Stimulated activated naive CD4-positive, alpha-beta T cell (primary cell): ENCODE measurements around the gene PGAP6.
"Not testable (repeated sequence)": the region's sequence is repeated elsewhere in the genome, so short reads cannot be mapped to it uniquely, and the experiment has no call there.

ENCODE experiments used
- DNase-seq, 6 experiments: peaks; one replicate each; lab custom pipeline; 2025; lab: John Stamatoyannopoulos, UW

Gene PGAP6, protein sequence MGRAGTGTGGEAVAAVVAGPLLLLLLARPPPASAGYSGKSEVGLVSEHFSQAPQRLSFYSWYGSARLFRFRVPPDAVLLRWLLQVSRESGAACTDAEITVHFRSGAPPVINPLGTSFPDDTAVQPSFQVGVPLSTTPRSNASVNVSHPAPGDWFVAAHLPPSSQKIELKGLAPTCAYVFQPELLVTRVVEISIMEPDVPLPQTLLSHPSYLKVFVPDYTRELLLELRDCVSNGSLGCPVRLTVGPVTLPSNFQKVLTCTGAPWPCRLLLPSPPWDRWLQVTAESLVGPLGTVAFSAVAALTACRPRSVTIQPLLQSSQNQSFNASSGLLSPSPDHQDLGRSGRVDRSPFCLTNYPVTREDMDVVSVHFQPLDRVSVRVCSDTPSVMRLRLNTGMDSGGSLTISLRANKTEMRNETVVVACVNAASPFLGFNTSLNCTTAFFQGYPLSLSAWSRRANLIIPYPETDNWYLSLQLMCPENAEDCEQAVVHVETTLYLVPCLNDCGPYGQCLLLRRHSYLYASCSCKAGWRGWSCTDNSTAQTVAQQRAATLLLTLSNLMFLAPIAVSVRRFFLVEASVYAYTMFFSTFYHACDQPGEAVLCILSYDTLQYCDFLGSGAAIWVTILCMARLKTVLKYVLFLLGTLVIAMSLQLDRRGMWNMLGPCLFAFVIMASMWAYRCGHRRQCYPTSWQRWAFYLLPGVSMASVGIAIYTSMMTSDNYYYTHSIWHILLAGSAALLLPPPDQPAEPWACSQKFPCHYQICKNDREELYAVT

GRCh38 chr16:381789-382717 is at the start of gene PGAP6:
PGAP6 (minus strand) TSS chr16:381978; CDS start chr16:381821, 157 bp downstream.
- peak; percentile 42 to 67 (median 63) for DNase-seq

GRCh38 chr16:430904-431303 is 49.1 kb upstream of the PGAP6 start:
- DNase-seq = no peak

- DNase-seq = no peak
Observed at GRCh38 chr16:427250-427649, 45.5 kb upstream of the PGAP6 start.

DNA sequence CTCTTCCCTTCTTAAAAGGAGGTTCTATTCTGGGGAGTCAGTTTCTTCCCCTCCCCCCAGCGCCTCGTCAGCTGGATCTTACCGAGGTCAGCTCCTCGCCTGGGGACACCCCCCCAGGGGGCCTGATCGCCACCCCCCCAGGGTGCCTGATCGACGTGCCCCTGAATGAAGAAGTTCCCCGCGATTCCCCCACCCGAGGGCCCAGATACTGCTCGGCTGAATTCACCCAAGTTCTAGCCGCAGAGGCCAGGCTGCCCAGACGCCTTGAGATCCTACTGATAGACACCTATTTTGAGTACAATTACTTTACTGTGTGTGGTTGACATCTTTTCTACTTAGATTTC is 45.1 kb upstream of the PGAP6 start:
- peak in 1 of 6 experiments; percentile 4 for DNase-seq

GRCh38 chr16:426115-426905 is 44.5 kb upstream of the PGAP6 start:
- DNase-seq = peak in 3 of 6 experiments; percentile 1 to 20 (median 10)

DNA sequence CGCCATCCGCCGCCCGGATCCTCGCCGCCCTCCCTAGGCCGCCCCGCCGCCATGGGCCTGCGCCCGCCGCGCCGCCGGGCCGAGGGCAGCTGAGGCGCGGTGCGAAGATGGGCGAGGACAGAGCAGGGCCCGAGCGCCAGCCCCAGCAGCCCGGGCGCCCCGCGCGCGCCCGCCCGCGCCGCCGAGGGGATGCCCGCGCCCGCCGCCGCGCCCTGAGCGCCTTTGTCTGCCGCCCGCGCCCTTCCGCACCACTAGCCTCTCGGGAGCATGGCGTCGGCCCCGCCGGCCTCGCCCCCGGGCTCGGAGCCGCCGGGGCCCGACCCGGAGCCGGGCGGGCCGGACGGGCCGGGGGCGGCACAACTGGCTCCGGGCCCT is 43.9 kb upstream of the PGAP6 start:
- DNase-seq = peak in 4 of 6 experiments; percentile 36 to 76 (median 52)

DNA sequence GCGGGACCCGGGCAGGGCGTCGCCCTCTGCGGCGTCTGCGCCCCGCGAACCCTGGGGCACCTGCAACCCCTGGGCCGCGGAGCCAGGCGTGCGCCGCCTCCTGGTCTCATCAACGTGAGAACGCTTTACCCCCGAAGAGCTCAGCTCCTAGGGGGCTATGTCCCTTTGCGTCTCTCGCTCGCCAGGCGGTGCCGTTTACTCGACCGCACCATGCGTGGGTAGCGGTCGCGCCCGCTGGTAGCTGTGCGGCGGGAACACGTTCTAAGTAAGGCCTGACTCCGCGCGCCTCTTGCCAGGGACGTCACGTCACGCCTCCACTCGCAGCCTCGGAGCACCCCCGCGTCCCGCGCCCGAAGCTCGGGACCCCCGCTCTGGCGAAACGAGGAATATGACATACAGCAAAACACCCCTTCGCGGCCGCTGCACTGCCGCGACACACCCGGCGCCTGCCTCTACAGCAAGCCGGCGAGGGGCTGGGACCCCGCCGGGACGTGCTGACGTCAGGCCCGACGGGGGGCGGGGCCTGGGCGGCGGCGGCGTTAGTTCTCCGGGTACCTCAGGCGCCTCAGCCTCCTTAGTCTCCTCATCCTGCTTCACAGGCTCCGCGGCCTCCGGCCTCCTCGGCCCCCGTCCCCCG is 43.4 kb upstream of the PGAP6 start, which contains the start of gene RAB11FIP3:
Gene RAB11FIP3, plus strand, starts transcription at position 568 of the 637 bp plus-strand sequence. CDS start 358 bp downstream, outside the sequence.
- peak; percentile 65 to 95 (median 80) for DNase-seq

DNA sequence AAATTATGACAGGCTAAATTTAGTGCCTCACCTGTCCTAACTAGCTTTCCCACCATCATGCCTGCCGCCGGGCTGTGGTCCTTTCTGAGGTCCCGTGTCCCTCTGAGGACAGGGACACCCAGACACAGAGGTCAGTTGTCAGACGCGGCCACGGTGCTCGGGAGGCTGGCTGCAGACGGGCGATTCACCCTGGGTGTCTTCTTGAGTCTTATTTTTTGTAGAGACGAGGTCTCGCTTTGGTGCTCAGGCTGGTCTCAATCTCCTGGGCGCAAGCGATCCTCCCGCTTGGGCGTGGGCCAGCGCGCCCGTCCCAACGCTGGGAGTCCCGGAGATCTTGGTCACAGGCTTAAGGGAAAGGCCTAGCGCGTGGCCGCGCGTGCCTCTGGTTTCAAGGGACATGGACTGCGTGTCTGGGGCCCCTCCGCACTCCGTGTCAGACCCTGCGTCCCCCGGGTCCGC is 42.9 kb upstream of the PGAP6 start:
- no peak for DNase-seq

GRCh38 chr16:424033-424622 is 42.4 kb upstream of the PGAP6 start:
- DNase-seq = no peak

- DNase-seq = not testable (repeated sequence)
Observed at GRCh38 chr16:422179-422578, 40.4 kb upstream of the PGAP6 start.

DNA sequence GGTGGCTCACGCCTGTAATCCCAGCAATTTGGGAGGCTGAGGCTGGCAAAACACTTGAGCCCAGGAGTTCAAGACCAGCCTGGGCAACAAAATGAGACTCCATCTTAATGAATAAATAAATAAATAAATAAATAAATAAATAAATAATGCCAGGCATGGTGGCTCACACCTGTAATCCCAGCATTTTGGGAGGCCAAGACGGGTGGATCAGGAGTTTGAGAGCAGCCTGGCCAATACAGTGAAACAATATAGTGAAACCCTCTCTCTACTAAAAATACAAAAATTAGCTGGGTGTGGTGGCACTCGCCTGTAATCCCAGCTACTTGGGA is 33.4 kb upstream of the PGAP6 start:
- not testable (repeated sequence) for DNase-seq

DNA sequence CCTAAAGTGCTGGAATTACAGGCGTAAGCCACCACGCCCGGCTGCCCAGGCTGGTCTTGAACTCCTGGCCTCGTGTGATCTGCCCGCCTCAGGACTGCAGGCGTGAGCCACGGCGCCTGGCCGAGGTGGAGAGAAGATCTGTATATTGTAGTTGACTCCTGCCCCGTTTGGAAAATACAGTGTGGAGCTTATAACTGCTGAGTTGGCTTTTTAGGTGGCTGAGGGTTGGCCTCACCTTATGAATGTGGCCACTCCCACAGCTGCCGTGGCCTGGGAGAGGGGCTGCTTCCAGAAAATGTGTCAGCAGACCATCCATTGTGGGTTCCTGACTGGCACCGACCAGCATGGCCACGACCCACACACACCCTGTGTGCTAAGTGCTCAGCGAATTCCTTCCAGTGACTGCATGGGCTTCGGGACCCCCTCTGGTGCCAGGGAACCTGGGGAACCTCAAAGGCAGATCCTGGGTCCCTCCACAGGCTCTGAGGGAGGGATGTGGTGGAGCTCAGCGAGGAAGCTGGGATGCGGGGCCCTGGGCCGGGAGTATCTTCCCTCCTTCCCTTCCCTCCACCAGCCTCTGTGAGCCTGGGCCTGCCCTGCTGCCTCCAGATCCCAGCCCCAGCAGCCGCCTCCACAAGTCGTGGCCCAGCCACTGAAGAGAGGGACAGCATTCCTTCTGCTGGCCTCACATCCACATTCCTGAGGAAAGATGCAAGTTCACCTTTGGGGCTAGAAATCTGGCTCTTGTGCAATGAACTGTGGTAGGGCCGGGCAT is 32.8 kb upstream of the PGAP6 start:
- no peak for DNase-seq

DNA sequence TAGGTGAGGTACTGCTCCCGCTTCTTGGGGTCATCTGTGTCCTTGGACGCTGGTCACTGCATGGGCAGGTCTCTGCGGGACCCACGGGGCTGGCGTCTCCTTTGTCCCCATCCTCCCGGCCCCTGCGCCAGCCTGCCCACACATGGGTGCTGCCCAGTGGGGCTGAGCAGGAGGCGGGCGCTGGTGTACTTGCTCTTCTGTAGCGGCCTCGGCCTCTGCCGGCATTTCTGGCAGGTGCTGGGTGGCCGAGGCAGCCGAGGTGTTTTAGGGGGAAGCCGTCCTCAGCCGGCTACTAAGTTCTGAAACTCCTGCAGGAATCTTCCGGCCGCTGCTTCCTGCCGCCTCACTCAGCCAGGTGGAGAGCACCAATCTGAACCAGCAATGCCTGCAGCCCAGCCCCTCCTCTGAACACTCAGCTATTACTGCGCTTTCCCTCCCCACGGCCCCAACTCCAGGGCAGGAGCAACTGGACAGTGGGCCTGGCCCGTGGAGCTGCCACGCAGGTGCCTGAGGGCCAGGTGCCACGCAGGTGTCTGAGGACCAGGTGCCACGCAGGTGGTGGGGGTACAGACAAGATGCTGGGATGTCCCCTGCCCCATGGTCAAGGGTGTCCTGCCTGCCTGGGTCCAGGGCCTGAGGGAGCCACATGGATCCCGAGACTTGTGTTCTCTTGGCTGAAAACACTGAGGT is 29.9 kb upstream of the PGAP6 start:
- DNase-seq = no peak

DNA sequence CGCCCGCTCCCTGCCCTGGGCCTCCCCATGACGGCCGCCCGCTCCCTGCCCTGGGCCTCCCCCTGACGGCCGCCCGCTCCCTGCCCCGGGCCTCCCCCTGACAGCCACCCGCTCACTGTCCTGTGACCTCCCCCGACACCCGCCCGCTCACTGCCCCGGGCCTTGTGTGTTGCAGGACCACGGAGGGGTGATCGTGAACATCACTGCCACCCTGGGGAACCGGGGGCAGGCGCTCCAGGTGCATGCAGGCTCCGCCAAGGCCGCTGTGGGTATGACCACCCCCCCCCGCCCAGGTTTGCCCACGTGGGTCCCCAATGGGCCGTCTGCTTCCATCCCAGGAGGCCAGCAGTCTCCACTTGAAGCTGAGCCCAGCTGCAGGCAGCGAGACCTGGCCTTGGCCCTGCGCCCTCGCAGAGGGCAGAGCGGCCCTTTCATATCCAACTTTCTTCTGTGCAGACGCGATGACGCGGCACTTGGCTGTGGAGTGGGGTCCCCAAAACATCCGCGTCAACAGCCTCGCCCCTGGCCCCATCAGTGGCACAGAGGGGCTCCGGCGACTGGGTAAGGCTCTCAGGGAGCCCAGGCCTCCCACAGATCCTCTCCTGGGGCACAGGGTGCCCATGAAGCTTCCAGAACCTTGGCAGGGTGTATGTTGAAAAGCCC is 28.9 kb upstream of the PGAP6 start:
- DNase-seq = no peak

DNA sequence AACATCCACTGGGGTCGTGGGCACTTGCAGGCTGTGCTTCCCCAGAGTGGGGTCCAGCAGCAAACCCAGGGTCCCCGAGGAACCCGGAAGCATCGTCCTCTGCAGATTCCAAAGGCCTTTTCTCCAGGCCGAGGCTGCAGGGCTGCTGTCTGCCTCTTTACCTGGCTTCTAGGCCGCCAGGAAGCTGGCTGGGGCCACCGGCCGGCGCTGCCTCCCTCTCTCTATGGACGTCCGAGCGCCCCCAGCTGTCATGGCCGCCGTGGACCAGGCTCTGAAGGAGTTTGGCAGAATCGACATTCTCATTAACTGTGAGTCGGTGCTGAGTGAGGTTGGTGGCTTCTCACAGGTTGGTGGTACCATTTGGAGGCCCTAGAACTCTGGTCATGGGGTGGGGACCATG is 25.5 kb upstream of the PGAP6 start:
- no peak for DNase-seq

- DNase-seq = no peak
Observed at GRCh38 chr16:405548-406506, 24.0 kb upstream of the PGAP6 start.

- DNase-seq = no peak
Observed at GRCh38 chr16:404971-405486, 23.3 kb upstream of the PGAP6 start.
